Mesothelial cell of epicardium (in vitro differentiated cells): ENCODE data around the gene SLC9A8. TPM values are rescaled to one million over a fixed set of nuclear protein-coding genes. Genes with fewer than 3 reads are reported as not detected.

Source experiments
- DNase-seq, 2 experiments: peaks; one replicate each; pipeline ENCODE4 v3.0.0; 2021; ENCODE audit warnings: low spot score in 2 of 2; ENCODE audit not compliant: unreplicated experiment in 2 of 2
- H3K27ac Mint-ChIP-seq: 2 replicates; pipeline ENCODE4 v1.8.0; 2021; ENCODE audit warnings: mixed read lengths
- H3K27me3 Mint-ChIP-seq: 2 replicates; pipeline ENCODE4 v1.8.0; 2021; ENCODE audit warnings: low read depth, mixed read lengths
- H3K36me3 Mint-ChIP-seq: 2 replicates; pipeline ENCODE4 v1.8.0; 2021; ENCODE audit warnings: mixed read lengths
- H3K4me1 Mint-ChIP-seq: 2 replicates; pipeline ENCODE4 v1.8.0; 2021; ENCODE audit warnings: mixed read lengths
- H3K4me3 Mint-ChIP-seq: 2 replicates; pipeline ENCODE4 v1.8.0; 2021; ENCODE audit warnings: mild to moderate bottlenecking, moderate library complexity, mixed read lengths
- H3K9me3 Mint-ChIP-seq: 2 replicates; pipeline ENCODE4 v1.8.0; 2021; ENCODE audit warnings: mixed read lengths
- CTCF ChIP-seq: fragments of 200-600 bp; sonication (generic); IDR thresholded peaks from one replicate; pipeline ENCODE4 v1.5.0; 2021; ENCODE audit warnings: antibody characterized with exemption; ENCODE audit not compliant: unreplicated experiment
- total RNA-seq: library from RNA; stranded (reverse); gene quantifications from 3 replicates; pipeline ENCODE4 v1.2.1, GENCODE V29; 2021

The SLC9A8 gene
- total RNA-seq, 1 donor from 2014 or later: 11.9 TPM

- H3K27me3 Mint-ChIP-seq: no peaks in the 10 kb centered on the region
- TF ChIP-seq CTCF: no peak
- H3K36me3 Mint-ChIP-seq: no peaks in the 10 kb centered on the region
- no peak for DNase-seq
- no peak overlapping the region for H3K27ac Mint-ChIP-seq
- peaks cover 23% of the 10 kb centered on the region for H3K4me1 Mint-ChIP-seq
- no peak overlapping the region for H3K4me3 Mint-ChIP-seq
- H3K9me3 Mint-ChIP-seq: no peaks in the 10 kb centered on the region
These were observed 105.8 kb downstream of the SLC9A8 start for GRCh38 chr20:49918446-49918845.

- DNase-seq: no peak
- Mint-ChIP-seq H3K9me3 (no peaks in the 10 kb centered on the region), H3K27me3 (no peaks in the 10 kb centered on the region), H3K27ac (no peak overlapping the region), H3K36me3 (no peaks in the 10 kb centered on the region), H3K4me1 (peaks cover 17% of the 10 kb centered on the region), H3K4me3 (no peak overlapping the region)
- no peak for TF ChIP-seq CTCF
These were observed 106.4 kb downstream of the SLC9A8 start for GRCh38 chr20:49919009-49919408.

GRCh38 chr20:49919461-49919860, 106.8 kb downstream of the SLC9A8 start:
- H3K27ac Mint-ChIP-seq: no peak overlapping the region
- peaks cover 13% of the 10 kb centered on the region for H3K4me1 Mint-ChIP-seq
- no peaks in the 10 kb centered on the region for H3K9me3 Mint-ChIP-seq
- H3K36me3 Mint-ChIP-seq: no peaks in the 10 kb centered on the region
- H3K4me3 Mint-ChIP-seq: no peak overlapping the region
- TF ChIP-seq CTCF: no peak
- no peak for DNase-seq
- no peaks in the 10 kb centered on the region for H3K27me3 Mint-ChIP-seq

GRCh38 chr20:49924247-49924646, 111.6 kb downstream of the SLC9A8 start:
- Mint-ChIP-seq H3K4me3 (no peak overlapping the region), H3K27ac (no peak overlapping the region), H3K36me3 (no peaks in the 10 kb centered on the region), H3K4me1 (peaks cover 7% of the 10 kb centered on the region), H3K9me3 (peaks cover 5% of the 10 kb centered on the region), H3K27me3 (no peaks in the 10 kb centered on the region)
- DNase-seq: no peak
- no peak for TF ChIP-seq CTCF

- peaks cover 5% of the 10 kb centered on the region for H3K9me3 Mint-ChIP-seq
- peaks cover 7% of the 10 kb centered on the region for H3K4me1 Mint-ChIP-seq
- no peak for TF ChIP-seq CTCF
- no peak for DNase-seq
- no peaks in the 10 kb centered on the region for H3K27me3 Mint-ChIP-seq
- H3K4me3 Mint-ChIP-seq: no peak overlapping the region
- no peaks in the 10 kb centered on the region for H3K36me3 Mint-ChIP-seq
- H3K27ac Mint-ChIP-seq: no peak overlapping the region
These were observed 113.3 kb downstream of the SLC9A8 start for GRCh38 chr20:49925901-49926454.
